Activated T-cell treated with anti-CD3 and anti-CD28 coated beads, Interleukin-2, amount 50 U/mL, for 72 hours (primary cell): Measurements from ENCODE around the gene CLEC4C. TPM values are rescaled to one million over a fixed set of nuclear protein-coding genes. Genes with fewer than 3 reads are reported as not detected.
"Not testable (repeated sequence)": the region's sequence is repeated elsewhere in the genome, so short reads cannot be mapped to it uniquely, and the experiment has no call there.

Source experiments
- ATAC-seq, 2 donors: fragments of 150-1000 bp; cut with Tn5 transposase; replicated peaks in 1 of 2; 2 replicates each; pipeline ENCODE4 v1.10.0; 2021; ENCODE audit warnings: moderate library complexity in 2 of 2, mild to moderate bottlenecking in 1 of 2
- DNase-seq, 2 donors: peaks; one replicate each; pipeline ENCODE4 v3.0.0; 2021 to 2022; ENCODE audit warnings: mixed read lengths in 1 of 2
- H3K27ac Mint-ChIP-seq: one replicate; pipeline ENCODE4 v1.8.0; 2022; ENCODE audit warnings: mild to moderate bottlenecking, moderate library complexity, mixed read lengths
- H3K27me3 Mint-ChIP-seq: one replicate; pipeline ENCODE4 v1.8.0; 2022; ENCODE audit warnings: low read depth, mixed read lengths
- H3K36me3 Mint-ChIP-seq, 2 donors: one replicate each; pipeline ENCODE4 v1.8.0; 2022; ENCODE audit warnings: mixed read lengths in 2 of 2, mild to moderate bottlenecking in 1 of 2; ENCODE audit not compliant: insufficient read depth in 2 of 2
- H3K4me1 Mint-ChIP-seq: one replicate; pipeline ENCODE4 v1.8.0; 2022; ENCODE audit warnings: low read depth, mixed read lengths
- H3K4me3 Mint-ChIP-seq, 2 donors: one replicate each; pipeline ENCODE4 v1.8.0; 2022; ENCODE audit warnings: mild to moderate bottlenecking in 2 of 2, mixed read lengths in 2 of 2, moderate library complexity in 2 of 2
- H3K9me3 Mint-ChIP-seq, 2 donors: one replicate each; pipeline ENCODE4 v1.8.0; 2022; ENCODE audit warnings: mixed read lengths in 2 of 2
- total RNA-seq, 2 donors: library from RNA; stranded (reverse); gene quantifications; one replicate each; pipeline ENCODE4 v1.2.3, GENCODE V29; 2022

Gene CLEC4C
- total RNA-seq, 2 donors from 2014 or later: not detected

DNA sequence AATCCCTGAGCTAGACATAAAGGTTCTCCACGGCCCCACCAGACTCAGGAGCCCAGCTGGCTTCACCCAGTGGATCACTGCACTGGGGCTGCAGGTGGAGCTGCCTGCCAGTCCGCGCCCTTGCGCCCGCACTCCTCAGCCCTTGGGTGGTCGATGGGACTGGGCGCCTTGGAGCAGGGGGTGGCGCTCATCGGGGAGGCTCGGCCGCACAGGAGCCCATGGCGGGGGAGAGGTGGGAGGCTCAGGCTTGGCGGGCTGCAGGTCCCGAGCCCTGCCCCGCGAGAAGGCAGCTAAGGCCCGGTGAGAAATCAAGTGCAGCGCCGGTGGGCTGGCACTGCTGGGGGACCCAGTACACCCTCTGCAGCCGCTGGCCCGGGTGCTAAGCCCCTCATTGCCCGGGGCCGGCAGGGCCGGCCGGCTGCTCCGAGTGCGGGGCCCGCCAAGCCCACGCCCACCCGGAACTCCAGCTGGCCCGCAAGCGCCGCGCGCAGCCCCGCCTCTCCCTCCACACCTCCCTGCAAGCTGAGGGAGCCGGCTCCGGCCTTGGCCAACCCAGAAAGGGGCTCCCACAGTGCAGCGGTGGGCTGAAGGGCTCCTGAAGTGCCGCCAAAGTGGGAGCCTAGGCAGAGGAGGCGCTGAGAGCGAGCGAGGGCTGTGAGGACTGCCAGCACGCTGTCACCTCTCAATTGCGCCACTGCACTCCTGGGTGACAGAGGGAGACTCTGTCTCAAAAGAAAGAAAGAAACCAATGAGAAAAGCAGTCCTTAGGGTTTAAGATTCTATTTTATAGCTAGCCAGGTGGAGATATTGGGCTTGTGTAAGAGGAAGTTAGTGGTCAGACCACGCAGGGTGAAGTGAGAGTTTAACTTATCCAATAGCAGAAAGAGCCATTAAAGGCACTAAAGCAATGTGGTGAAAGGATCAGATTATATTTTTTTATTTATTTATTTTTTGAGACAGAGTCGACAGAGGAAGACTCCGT, 5.1 kb upstream of the CLEC4C start:
- not testable (repeated sequence) for H3K27ac Mint-ChIP-seq, H3K4me1 Mint-ChIP-seq, H3K36me3 Mint-ChIP-seq, H3K9me3 Mint-ChIP-seq, ATAC-seq, H3K4me3 Mint-ChIP-seq, H3K27me3 Mint-ChIP-seq, DNase-seq

- ATAC-seq: peak in 1 of 2 donors; percentile 39
- H3K36me3 Mint-ChIP-seq: no peaks in the 10 kb centered on the region
- no peak overlapping the region for H3K4me3 Mint-ChIP-seq
- H3K27ac Mint-ChIP-seq: no peak overlapping the region
- H3K9me3 Mint-ChIP-seq: no peaks in the 10 kb centered on the region
- no peaks in the 10 kb centered on the region for H3K4me1 Mint-ChIP-seq
- H3K27me3 Mint-ChIP-seq: no peaks in the 10 kb centered on the region
- DNase-seq: no peak
These were observed 4.2 kb upstream of the CLEC4C start for GRCh38 chr12:7751394-7751793.

DNA sequence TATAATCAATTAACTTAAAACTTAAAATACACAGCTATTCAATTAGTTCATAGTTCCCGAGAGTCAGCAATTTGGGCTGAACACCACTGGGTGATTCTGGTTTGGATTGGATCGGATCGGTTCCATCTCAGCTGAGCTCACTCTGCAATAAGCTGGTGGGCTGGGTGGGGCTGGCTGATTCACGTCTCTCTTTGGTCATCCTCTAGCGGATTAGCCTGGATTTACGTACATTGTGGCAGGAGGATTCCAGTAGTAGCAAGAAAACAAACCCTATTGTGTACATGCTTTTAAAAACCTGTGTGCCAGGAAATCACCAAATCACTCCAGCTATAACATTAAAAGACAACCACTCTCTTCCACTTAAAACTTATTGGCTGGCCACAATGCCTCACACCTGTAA, 3.2 kb upstream of the CLEC4C start:
- no peaks in the 10 kb centered on the region for H3K27me3 Mint-ChIP-seq
- no peaks in the 10 kb centered on the region for H3K36me3 Mint-ChIP-seq
- no peak overlapping the region for H3K27ac Mint-ChIP-seq
- no peak overlapping the region for H3K4me3 Mint-ChIP-seq
- DNase-seq (no peak), ATAC-seq (no peak)
- H3K9me3 Mint-ChIP-seq: no peaks in the 10 kb centered on the region
- H3K4me1 Mint-ChIP-seq: no peaks in the 10 kb centered on the region

DNA sequence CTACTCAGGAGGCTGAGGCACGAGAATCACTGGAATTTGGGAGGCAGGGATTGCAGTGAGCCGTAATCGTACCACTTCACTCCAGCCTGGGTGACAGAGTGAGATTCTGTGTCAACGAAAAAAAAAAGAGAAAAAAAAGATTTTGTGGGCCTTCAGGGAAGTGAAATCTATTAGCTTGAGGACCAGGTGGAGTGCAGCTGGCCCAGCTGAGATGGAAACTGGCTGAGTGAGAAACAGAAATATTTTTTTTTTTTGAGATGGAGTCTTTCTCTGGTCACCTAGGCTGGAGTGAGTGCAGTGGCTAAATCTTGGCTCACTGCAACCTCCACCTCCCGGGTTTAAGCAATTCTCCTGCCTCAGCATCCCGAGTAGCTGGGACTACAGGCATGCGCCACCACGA, 2.3 kb upstream of the CLEC4C start:
- no peaks in the 10 kb centered on the region for H3K27me3 Mint-ChIP-seq
- H3K4me3 Mint-ChIP-seq: no peak overlapping the region
- ATAC-seq: no peak
- H3K4me1 Mint-ChIP-seq: no peaks in the 10 kb centered on the region
- H3K9me3 Mint-ChIP-seq: no peaks in the 10 kb centered on the region
- no peak for DNase-seq
- H3K27ac Mint-ChIP-seq: no peak overlapping the region
- no peaks in the 10 kb centered on the region for H3K36me3 Mint-ChIP-seq

DNA sequence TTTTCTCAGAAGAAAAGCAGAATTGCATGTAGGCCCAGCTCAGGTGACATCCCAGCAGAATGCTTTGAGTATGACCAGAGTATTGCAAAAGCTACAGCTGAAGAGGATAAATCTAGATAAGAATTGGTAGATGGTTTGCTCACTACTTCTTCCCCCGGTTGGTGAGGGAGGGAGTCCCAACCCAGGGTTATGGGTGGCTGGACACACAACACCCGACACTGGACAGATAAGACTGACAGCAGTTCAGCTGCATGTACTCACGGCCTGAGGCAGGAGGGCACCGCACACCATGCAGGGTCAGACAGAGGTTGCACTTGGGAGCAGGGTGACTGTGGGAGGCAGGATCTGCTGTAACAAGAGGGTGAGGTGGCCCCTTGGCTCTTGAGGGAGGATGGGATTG, 1.7 kb upstream of the CLEC4C start:
- ATAC-seq: no peak
- no peaks in the 10 kb centered on the region for H3K4me1 Mint-ChIP-seq
- H3K36me3 Mint-ChIP-seq: no peaks in the 10 kb centered on the region
- H3K27me3 Mint-ChIP-seq: no peaks in the 10 kb centered on the region
- no peaks in the 10 kb centered on the region for H3K9me3 Mint-ChIP-seq
- H3K4me3 Mint-ChIP-seq: no peak overlapping the region
- DNase-seq: no peak
- H3K27ac Mint-ChIP-seq: no peak overlapping the region

DNA sequence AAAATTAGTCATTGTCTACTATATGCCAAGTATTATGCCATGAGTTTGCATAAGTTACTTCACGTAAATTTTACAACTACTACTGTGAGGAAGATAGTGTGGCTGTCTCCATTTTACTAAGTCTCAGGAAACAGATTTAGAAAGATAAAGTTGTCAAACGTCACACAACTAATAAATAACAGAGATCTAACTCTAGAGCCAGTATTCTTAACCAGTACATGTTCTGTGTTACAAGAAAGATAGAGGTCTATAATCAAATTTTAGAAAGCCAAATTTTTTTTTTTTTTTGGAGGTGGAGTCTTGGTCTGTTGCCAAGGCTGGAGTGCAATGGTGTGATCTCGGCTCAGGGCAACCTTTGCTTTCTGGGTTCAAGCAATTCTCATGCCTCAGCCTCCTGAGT, 14.2 kb downstream of the CLEC4C start:
- no peaks in the 10 kb centered on the region for H3K4me1 Mint-ChIP-seq
- no peak overlapping the region for H3K27ac Mint-ChIP-seq
- no peaks in the 10 kb centered on the region for H3K9me3 Mint-ChIP-seq
- no peaks in the 10 kb centered on the region for H3K36me3 Mint-ChIP-seq
- H3K4me3 Mint-ChIP-seq: no peak overlapping the region
- ATAC-seq (no peak), DNase-seq (no peak)
- no peaks in the 10 kb centered on the region for H3K27me3 Mint-ChIP-seq

DNA sequence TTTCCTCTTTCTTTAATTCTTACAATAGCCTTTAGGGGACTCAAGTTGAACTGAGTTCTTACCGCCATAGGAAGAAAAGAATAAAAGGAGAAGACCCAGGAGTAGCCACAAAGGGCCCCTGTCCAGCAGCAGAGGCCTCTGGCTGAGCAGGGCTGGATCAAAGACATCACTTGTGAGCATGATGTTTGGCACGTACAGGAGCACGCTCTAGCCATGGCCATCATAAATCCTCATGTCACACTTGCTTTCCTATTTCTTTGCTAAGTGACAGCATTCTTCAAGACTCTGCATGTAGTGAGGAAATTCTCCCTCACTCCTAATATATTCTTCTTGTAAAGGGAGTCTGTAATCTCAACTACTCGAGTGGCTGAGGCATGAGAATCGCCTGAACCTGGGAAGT, 15.7 kb downstream of the CLEC4C start:
- ATAC-seq (no peak), DNase-seq (no peak)
- H3K36me3 Mint-ChIP-seq: no peaks in the 10 kb centered on the region
- H3K4me3 Mint-ChIP-seq: no peak overlapping the region
- H3K4me1 Mint-ChIP-seq: no peaks in the 10 kb centered on the region
- no peak overlapping the region for H3K27ac Mint-ChIP-seq
- H3K27me3 Mint-ChIP-seq: no peaks in the 10 kb centered on the region
- H3K9me3 Mint-ChIP-seq: no peaks in the 10 kb centered on the region

- DNase-seq, H3K27ac Mint-ChIP-seq, H3K4me1 Mint-ChIP-seq, H3K36me3 Mint-ChIP-seq, H3K9me3 Mint-ChIP-seq, H3K4me3 Mint-ChIP-seq, H3K27me3 Mint-ChIP-seq, ATAC-seq: not testable (repeated sequence)
These were observed 16.2 kb downstream of the CLEC4C start for GRCh38 chr12:7730984-7731383.

DNA sequence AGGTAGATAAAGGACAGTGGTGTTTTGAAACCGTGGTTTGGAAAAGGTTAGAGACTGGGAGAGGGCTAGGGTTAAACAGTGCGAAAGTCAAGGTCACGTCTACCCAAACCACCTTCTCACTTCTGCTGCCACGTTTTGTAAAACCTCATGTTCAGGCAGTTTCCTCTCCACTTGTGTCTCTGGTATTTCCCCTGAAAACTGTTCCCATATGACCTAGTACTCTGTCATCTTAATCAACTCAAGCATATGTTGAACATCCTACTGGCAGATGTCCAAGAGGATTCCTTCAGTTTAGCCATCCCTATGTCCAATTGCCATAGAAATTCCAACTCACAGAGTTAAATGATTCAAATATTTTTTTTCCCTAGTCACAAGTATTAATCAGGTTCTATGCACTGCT, 17.4 kb downstream of the CLEC4C start:
- Mint-ChIP-seq H3K4me1 (no peaks in the 10 kb centered on the region), H3K27me3 (no peaks in the 10 kb centered on the region), H3K36me3 (no peaks in the 10 kb centered on the region), H3K9me3 (no peaks in the 10 kb centered on the region), H3K27ac (no peak overlapping the region), H3K4me3 (no peak overlapping the region)
- ATAC-seq (no peak), DNase-seq (no peak)

- Mint-ChIP-seq H3K27me3 (no peaks in the 10 kb centered on the region), H3K4me3 (no peak overlapping the region), H3K4me1 (no peaks in the 10 kb centered on the region), H3K36me3 (no peaks in the 10 kb centered on the region), H3K27ac (no peak overlapping the region), H3K9me3 (no peaks in the 10 kb centered on the region)
- DNase-seq (no peak), ATAC-seq (no peak)
These were observed 23.2 kb downstream of the CLEC4C start for GRCh38 chr12:7723926-7724325.

GRCh38 chr12:7719946-7720730, 27.0 kb downstream of the CLEC4C start:
- H3K4me3 Mint-ChIP-seq: no peak overlapping the region
- DNase-seq (no peak), ATAC-seq (no peak)
- no peaks in the 10 kb centered on the region for H3K4me1 Mint-ChIP-seq
- H3K9me3 Mint-ChIP-seq: no peaks in the 10 kb centered on the region
- no peaks in the 10 kb centered on the region for H3K27me3 Mint-ChIP-seq
- no peaks in the 10 kb centered on the region for H3K36me3 Mint-ChIP-seq
- H3K27ac Mint-ChIP-seq: no peak overlapping the region

DNA sequence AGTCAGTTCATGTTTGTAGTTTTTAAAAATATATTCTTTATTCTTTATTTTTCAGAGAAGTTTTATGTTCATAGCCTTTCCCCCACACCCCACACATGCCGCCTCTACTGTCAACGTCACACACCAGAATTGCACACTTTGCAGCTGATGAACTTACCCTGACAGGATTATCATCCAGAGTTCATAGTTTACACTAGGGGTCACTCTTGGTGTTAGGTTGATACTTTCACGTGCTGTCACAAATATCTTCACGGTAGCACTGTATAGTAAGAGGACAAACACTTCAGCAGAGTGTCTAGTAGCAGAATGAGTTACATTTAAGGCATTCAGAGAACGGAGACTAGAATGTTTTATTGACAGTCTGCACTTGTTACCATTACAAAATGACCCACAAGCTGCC, 30.8 kb downstream of the CLEC4C start:
- Mint-ChIP-seq H3K27me3 (no peaks in the 10 kb centered on the region), H3K36me3 (no peaks in the 10 kb centered on the region), H3K9me3 (no peaks in the 10 kb centered on the region), H3K27ac (no peak overlapping the region), H3K4me1 (no peaks in the 10 kb centered on the region), H3K4me3 (no peak overlapping the region)
- peak in 1 of 2 donors; percentile 26 for ATAC-seq
- no peak for DNase-seq

- ATAC-seq (no peak), DNase-seq (no peak)
- H3K36me3 Mint-ChIP-seq: no peaks in the 10 kb centered on the region
- no peak overlapping the region for H3K27ac Mint-ChIP-seq
- no peaks in the 10 kb centered on the region for H3K4me1 Mint-ChIP-seq
- no peaks in the 10 kb centered on the region for H3K27me3 Mint-ChIP-seq
- no peaks in the 10 kb centered on the region for H3K9me3 Mint-ChIP-seq
- no peak overlapping the region for H3K4me3 Mint-ChIP-seq
These were observed 34.2 kb downstream of the CLEC4C start for GRCh38 chr12:7712841-7713442.
